Measurements from ENCODE around the gene CDCA5. TPM values are rescaled to one million over a fixed set of nuclear protein-coding genes. Genes with fewer than 3 reads are reported as not detected.
A peak's percentile ranks its signal among the peaks of the same experiment; 100 is the strongest.

CDCA5 gene
- total RNA-seq, 3 donors from 2014 or later: 0.96 to 1.2 (median 0.98) TPM

DNA sequence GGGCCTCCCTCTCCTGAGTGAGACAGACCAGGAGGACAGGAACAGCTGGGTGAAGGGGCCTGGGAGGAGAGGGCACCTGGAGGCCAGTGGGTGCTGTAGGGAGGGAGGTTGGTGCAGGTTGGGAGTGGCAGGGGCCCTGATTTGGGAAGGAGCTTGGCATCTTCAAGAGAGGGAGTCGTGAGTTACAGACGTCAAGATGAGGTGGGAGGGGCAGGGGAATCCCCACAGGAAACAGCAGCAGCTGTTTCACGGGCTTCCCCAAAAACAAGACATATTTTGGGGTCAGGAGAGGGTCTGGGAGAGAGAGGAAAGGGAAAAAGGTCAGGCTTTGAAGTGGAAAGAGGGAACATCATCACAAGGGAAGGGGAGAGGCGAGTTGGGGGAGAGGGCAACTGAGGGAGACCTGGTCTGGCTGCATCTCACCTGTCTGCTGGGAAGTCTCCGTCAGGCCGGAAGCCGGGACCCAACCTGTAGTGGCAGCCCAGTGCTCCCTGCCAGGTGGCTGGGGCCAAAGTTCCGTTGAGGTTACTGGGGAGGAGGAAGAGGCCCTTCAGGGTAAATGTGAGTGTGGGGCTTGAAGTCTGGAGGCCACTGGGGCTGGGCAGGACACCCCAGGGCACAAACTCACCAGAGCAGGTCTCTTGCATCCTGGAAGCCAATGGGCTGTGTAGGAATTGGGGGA, 29.9 kb downstream of the CDCA5 start:
- DNase-seq (ENCODE audit: low spot score in 2 of 2): no peak
- TF ChIP-seq POLR2AphosphoS5 (IDR thresholded peaks at IDR 0.05) (no peak), POLR2A (IDR thresholded peaks at IDR 0.05) (no peak)
- TF ChIP-seq, protein P1, sequence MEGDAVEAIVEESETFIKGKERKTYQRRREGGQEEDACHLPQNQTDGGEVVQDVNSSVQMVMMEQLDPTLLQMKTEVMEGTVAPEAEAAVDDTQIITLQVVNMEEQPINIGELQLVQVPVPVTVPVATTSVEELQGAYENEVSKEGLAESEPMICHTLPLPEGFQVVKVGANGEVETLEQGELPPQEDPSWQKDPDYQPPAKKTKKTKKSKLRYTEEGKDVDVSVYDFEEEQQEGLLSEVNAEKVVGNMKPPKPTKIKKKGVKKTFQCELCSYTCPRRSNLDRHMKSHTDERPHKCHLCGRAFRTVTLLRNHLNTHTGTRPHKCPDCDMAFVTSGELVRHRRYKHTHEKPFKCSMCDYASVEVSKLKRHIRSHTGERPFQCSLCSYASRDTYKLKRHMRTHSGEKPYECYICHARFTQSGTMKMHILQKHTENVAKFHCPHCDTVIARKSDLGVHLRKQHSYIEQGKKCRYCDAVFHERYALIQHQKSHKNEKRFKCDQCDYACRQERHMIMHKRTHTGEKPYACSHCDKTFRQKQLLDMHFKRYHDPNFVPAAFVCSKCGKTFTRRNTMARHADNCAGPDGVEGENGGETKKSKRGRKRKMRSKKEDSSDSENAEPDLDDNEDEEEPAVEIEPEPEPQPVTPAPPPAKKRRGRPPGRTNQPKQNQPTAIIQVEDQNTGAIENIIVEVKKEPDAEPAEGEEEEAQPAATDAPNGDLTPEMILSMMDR (IDR thresholded peaks at IDR 0.05): no peak
- Histone ChIP-seq H3K27ac (no peak overlapping the region), H3K4me3 (no peak overlapping the region), H3K9me3 (no peaks in the 10 kb centered on the region), H3K27me3 (no peaks in the 10 kb centered on the region), H3K36me3 (no peaks in the 10 kb centered on the region), H3K4me1 (no peaks in the 10 kb centered on the region)
- intact Hi-C loops (cut with DNase I; ENCODE audit: low total_unique reads): no loop called here

- TF ChIP-seq POLR2A (IDR thresholded peaks at IDR 0.05) (no peak), POLR2AphosphoS5 (IDR thresholded peaks at IDR 0.05) (no peak)
- TF ChIP-seq, protein P1 (IDR thresholded peaks at IDR 0.05): no peak
- no peaks in the 10 kb centered on the region for H3K9me3 ChIP-seq
- no peak for DNase-seq (ENCODE audit: low spot score in 2 of 2)
- H3K27me3 ChIP-seq: no peaks in the 10 kb centered on the region
- H3K27ac ChIP-seq: no peak overlapping the region
- no peaks in the 10 kb centered on the region for H3K36me3 ChIP-seq
- peaks cover 0 to 4% of the 10 kb centered on the region in 2 donors for H3K4me1 ChIP-seq
- intact Hi-C loops (cut with DNase I; ENCODE audit: low total_unique reads): no loop called here
- H3K4me3 ChIP-seq: no peak overlapping the region
Observed at GRCh38 chr11:65051398-65051858, 32.4 kb downstream of the CDCA5 start.

DNA sequence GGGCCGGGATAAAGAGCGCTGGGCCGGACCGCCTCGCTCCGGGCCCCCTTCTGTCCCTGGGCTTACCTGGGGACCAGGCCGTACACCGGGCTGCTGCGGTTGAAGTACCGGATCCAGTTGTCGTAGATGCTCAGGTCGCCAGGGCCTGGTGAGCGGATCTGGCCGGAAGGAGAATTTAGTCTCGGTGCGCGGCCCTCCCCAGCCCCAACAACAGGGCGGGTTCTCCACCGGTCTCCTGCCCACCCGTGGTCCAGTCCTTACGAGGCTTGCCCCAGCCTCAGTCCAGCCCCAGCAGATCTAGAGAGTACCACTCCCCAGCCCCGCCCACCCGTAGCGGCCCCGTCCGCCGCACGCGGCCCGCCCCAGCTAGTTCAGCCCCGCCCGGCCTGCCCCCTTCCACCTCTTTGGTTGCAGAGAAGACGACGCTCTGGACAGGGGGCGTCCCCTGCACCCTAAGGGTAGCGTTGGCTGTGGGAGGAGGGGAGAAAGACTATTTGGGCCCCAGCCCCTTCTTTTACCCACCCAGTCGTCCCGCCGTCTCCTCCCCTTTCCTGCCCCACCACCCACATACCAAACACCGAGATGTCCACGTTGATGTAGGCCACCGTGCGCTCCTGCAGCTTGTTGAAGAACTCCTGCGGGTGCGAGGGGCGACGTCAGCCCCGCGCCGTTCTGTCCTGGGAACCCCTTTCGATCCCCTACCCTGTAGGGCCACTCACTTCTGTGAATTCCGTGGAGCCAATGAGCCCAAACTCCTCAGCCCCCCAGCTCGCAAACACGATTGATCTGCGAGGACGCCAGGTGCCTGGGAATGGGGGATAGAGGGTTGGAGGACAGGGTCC, 36.0 kb downstream of the CDCA5 start:
- Histone ChIP-seq H3K27ac (peak overlapping the region; percentile 42 to 80), H3K4me3 (peak overlapping the region; percentile 47 to 82 (median 56)), H3K36me3 (no peaks in the 10 kb centered on the region), H3K4me1 (peaks cover 0 to 4% of the 10 kb centered on the region in 2 donors), H3K27me3 (no peaks in the 10 kb centered on the region), H3K9me3 (no peaks in the 10 kb centered on the region)
- intact Hi-C loops (cut with DNase I; ENCODE audit: low total_unique reads): no loop called here
- no peak for DNase-seq (ENCODE audit: low spot score in 2 of 2)
- TF ChIP-seq, protein P1 (IDR thresholded peaks at IDR 0.05): no peak
- TF ChIP-seq POLR2A (IDR thresholded peaks at IDR 0.05) (no peak), POLR2AphosphoS5 (IDR thresholded peaks at IDR 0.05) (no peak)

- Histone ChIP-seq H3K36me3 (no peaks in the 10 kb centered on the region), H3K4me1 (peaks cover 4 to 5% of the 10 kb centered on the region in 2 donors), H3K9me3 (no peaks in the 10 kb centered on the region), H3K27ac (no peak overlapping the region), H3K27me3 (no peaks in the 10 kb centered on the region), H3K4me3 (no peak overlapping the region)
- DNase-seq (ENCODE audit: low spot score in 2 of 2): no peak
- intact Hi-C loops (cut with DNase I; ENCODE audit: low total_unique reads): no loop called here
- no peak for TF ChIP-seq POLR2A (IDR thresholded peaks at IDR 0.05)
Observed at GRCh38 chr11:65045728-65046127, 38.1 kb downstream of the CDCA5 start.

DNA sequence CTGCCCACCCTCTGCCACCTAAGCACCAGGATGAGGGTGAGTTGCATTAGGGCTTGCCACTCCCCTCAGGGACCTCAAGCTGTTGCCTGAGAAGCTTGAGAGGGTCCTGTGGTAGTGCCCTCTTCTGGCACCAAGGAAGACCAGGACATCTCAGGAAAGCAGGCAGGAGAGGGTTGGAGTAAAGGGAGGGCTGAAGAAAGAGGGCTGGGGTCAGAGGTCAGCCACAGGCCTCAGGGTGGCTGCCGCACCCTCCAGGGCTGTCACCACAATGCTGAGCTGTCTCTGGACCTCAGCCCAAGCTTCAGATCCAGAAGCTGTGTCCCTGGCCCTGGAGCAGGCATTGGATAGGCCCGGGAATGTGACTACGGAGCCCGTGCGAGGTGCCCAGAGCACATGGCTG, 38.8 kb downstream of the CDCA5 start:
- Histone ChIP-seq H3K36me3 (no peaks in the 10 kb centered on the region), H3K4me1 (peaks cover 4 to 5% of the 10 kb centered on the region in 2 donors), H3K9me3 (no peaks in the 10 kb centered on the region), H3K4me3 (no peak overlapping the region), H3K27me3 (no peaks in the 10 kb centered on the region), H3K27ac (no peak overlapping the region)
- no peak for DNase-seq (ENCODE audit: low spot score in 2 of 2)
- intact Hi-C loops (cut with DNase I; ENCODE audit: low total_unique reads): no loop called here
- TF ChIP-seq, protein P1 (IDR thresholded peaks at IDR 0.05): no peak
- TF ChIP-seq POLR2A (IDR thresholded peaks at IDR 0.05): no peak
- TF ChIP-seq POLR2AphosphoS5 (IDR thresholded peaks at IDR 0.05): no peak

All from breast epithelium (tissue), 4 donors.